Skeletal muscle cell (primary cell): Measurements from ENCODE around the gene C1QTNF3.
"Not testable (repeated sequence)": the region's sequence is repeated elsewhere in the genome, so short reads cannot be mapped to it uniquely, and the experiment has no call there.

Source experiments
- DNase-seq: peaks from one replicate; pipeline ENCODE4 v3.0.0-alpha.2; 2010; ENCODE audit warnings: low read depth
- H3K4me3 ChIP-seq: 2 replicates; pipeline ENCODE4 v1.5.1; 2011; ENCODE audit warnings: low read depth, mild to moderate bottlenecking, control low read depth, low read length, moderate library complexity

C1QTNF3 gene

DNA sequence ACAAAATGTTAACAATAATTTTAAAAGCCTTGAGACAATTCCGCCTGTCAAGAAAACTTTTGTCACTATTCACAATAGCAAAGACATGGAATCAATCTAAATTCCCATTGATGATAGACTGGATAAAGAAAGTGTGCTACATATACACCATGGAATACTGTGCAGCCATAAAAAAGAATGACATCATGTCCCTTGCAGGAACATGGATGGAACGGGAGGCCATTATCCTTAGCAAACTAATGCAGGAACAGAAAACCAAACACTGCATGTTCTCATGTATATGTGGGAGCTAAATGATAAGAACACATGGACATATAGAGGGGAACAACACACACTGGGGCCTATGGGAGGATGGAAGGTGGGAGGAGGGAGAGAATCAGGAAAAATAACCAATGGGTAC lies 12.4 kb downstream of the C1QTNF3 start:
- not testable (repeated sequence) for DNase-seq, H3K4me3 ChIP-seq

DNA sequence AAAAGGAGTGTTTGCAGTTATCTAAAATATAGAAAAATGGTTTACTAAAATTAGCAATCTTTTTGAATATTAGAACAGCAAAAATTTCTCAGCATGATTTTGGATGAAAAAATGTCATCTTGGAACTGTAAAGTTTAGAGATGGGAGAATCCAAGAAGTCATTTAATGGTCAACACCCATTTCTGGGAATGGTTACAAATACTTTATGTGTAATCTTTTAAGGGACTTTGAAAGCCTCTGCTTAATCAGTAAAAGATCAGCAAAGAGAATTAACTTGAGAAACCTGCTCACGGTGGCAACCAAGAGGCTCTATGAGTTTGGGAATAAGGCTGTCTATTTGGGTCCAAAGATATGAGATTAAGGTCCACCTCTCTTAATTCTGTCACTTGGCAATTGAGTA lies 13.0 kb downstream of the C1QTNF3 start:
- DNase-seq, result no peak
- H3K4me3 ChIP-seq, result no peak overlapping the region

DNA sequence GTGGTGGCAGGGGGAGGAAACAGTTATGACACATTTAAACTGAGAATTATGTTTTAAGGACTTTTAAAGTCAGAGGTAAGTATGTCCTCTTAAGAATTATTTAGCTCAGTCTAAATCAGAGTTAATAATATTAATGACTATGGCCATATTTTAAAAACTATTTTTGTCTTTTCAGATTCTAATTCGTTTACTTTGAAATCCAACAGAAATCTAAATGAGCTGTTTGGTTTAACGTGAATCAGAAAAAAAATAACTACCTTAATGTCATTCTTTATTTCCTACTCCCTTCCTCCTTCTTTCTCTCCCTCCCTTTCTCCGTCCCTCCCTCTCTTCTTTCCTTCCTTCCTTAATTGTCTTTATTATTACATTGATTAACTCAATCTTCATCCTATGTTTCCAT lies 14.7 kb downstream of the C1QTNF3 start:
- DNase-seq, result no peak
- no peak overlapping the region for H3K4me3 ChIP-seq

DNA sequence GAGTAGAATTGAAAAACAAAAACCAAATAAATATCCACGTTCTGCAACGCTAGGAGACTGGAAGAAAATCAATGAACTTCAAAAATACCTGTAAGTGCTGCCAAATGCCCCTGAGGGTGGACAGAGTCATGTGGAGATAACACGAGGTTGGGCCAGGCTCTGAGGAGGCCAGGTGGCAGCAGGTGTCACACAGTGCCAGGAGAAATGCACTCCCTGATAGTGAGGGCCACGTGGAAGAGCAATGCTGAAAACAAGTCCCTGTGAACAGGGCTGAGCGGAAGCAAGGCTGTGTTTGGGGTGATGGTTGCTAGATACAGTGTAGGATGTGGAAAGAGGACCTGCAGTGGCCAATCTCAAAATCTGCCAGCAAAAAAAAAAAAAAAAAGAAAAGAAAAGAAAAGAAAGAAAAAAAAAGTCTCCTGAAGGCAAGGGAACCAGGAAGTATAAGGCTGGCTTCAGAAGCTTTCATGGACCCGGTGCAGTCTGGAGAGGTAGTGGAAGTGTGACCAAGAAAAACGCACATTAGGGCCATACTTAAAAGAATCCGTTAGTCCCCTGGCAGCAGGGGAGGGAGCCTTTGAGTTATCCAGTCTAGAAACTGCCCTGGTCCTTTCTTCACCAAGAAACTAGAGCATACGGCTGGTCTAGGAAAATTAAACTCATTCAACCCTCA lies 16.8 kb downstream of the C1QTNF3 start:
- DNase-seq, result no peak
- H3K4me3 ChIP-seq, result no peak overlapping the region

DNA sequence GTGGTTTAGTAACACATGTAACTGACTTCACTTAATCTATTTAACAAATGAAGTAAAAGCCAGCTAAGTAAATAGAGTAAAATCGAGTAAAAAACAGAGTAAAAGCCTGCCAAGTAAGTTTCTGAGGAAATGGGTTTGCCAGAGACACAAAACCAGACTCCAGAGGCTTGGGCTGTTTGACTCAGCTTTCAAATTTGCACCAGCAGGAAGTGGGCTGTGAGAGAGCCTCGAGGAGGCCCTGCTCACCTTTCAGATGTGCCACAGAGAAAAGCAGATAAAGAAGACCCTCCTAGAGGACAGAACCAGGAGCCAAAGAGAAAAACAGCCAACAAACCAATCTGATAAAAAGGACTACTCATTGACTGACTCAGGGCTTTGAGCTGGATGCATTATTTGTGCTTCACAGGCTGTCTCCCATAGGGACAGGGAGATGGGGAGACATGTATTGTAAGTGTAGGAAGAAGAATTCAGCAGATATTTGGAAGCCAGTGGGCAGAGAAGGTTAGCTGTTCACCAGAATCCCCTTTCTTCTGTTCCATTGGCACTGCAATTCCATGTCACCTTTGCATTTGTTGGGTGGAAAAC lies 20.8 kb downstream of the C1QTNF3 start:
- H3K4me3 ChIP-seq, result no peak overlapping the region
- DNase-seq, result no peak

DNA sequence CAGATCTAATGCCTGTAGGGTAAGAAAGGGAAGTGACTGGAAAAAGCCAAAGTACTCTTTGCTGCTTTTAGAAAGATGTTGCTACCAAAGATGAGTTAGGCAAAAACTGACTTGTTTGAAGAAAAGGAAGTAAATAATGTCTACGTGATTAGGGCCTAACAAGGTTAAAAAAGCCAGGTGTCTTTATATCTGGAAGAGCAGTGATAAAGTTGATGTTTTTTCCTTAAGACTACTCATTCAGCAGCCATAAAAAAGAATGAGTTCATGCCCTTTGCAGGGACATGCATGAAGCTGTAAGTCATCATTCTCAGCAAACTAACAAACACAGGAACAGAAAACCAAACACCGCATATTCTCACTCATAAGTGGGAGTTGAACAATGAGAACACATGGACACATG lies 21.7 kb downstream of the C1QTNF3 start:
- no peak for DNase-seq
- no peak overlapping the region for H3K4me3 ChIP-seq

DNA sequence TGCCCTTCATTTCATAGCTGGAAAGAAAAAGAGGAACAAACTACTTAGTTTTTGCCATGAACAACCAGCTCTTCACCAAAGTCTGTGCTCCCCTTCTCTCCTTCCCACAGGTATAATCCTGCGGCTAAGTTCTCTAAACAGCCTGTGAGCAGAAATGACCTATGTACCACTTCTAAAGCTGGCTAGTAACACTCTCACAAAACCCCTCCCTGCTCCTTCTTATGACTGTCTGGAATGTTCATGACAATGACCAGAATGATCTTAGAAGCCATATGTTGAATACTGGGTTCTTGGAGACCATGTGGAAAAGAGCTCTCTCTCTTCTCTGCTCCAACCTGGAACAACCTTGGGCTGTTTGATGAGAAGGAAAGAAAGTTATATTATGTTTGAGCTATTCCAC lies 22.3 kb downstream of the C1QTNF3 start:
- DNase-seq, result no peak
- no peak overlapping the region for H3K4me3 ChIP-seq

DNA sequence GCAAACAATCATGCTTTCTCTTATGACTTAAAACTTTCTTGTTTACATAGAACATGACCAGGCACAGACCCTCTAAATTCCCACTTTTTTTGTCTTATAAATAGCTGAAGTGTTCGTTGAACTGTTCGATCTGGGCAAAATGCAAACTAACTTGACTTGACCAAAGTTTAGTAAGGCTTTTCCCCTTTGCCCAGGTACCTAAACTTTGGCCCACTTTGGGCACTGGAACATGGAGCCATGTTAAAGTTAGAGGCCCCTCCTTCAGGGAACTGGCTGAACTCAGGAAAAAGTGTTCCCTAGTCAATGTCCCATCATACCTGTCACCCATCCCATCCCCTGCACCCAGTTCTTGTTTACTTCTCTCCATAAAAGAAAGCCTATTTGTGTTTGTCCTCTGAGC lies 25.8 kb downstream of the C1QTNF3 start:
- no peak overlapping the region for H3K4me3 ChIP-seq
- DNase-seq, result no peak

DNA sequence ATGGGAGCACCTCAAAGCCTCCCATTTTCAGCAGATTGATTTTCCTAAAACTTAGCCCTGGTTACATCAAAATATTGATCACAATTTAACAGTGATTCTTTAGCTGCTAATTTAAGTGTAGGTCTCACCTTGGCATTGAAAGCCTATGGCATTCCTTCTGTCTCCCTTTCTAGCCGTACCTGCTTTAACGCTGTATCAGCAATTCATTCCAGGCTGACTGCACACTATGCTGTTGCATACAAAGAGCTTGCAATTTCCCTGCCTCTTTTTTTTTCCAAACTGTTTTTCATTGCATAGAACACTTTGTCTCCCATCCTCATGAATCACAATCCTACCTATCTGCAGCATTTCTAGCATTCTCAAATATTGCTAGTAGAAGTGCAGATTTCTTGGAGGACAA lies 26.3 kb downstream of the C1QTNF3 start:
- no peak for DNase-seq
- no peak overlapping the region for H3K4me3 ChIP-seq

DNA sequence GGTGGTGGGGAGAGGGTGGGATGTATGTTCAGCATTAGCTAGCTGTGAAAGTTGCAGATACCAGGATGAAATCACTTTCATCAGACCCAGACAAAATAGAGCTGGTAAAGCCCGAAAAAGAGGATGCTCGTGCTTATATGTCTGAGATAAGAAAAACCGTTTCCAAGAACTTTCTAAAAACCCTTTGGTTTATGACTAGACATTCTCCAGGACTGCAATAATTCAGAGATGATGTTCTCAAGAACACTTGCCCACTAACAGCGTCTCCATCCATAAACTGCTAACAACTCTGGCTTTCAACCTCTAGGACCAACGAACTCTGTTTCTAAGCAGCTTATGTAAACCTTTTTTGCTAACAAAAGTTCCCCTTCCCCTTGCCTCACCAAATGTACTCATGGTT lies 26.8 kb downstream of the C1QTNF3 start:
- no peak overlapping the region for H3K4me3 ChIP-seq
- DNase-seq, result no peak

DNA sequence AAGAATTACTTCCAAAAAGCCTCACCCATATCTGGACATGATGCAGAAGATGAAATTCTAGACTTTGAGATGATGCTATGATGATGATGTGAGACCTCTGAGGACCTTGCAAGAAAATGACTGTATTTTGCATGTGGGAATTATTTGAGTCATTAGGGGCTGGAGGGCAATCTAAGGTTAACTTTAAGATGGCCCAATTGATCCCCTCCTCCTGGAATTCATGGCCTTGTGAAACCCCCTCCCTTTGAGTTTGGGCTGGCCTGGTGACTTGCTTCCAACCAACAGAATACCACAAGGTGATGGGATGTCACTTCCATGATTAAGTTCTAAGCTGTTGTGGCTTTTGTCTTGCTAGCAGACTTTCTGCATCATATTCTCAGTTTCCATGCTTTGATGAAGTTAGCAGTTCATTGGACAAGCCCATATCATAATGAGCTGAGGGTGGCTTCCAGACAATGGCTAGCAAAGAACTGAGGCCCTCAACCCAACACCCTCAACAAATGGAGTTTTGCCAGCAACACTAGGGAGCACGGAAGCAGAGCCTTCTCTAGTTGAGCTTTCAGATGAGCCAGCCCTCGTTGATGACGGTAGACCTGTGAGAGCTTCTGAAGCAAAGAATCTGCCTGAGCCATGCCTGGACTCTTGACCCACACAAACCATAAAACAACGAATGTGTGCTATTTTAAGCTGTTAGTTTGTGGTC lies 27.7 kb downstream of the C1QTNF3 start:
- no peak overlapping the region for H3K4me3 ChIP-seq
- no peak for DNase-seq

DNA sequence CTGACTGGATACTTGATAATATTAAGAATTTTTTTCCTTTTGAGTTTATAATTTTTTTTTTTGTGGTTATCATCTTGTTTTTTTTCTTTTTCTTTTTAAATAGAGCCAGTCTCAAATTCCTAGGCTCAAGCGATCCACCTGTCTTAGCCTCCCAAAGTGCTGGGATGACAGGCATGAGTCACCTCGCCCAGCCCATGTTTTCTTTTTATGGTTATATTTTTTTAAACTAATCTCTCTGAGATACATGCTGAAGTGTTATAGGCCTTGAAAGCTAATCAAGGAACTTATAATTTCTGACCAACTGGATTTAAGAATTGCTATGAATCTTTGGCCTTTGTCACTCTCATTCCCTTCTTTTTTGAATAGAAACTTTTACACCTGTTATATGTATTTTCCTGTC lies 28.4 kb downstream of the C1QTNF3 start:
- H3K4me3 ChIP-seq, result no peak overlapping the region
- DNase-seq, result no peak

DNA sequence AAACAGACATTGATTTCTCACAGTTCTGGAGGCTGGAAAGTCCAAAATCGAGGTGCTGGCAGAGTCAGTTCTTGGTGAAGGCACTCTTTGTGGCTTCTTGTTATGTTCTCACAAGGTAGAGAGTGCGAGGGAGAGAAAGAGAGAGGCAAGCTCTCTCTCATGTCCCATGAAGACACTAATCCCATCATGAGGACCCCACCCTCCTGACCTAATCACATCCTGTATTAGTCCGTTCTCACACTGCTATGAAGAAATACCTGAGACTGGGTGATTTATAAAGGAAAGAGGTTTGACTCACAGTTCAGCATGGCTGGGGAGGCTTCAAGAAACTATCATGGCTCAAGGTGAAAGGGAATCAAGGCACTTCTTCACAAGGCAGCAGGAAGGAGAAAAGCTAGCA lies 29.5 kb downstream of the C1QTNF3 start:
- no peak overlapping the region for H3K4me3 ChIP-seq
- DNase-seq, result no peak

DNA sequence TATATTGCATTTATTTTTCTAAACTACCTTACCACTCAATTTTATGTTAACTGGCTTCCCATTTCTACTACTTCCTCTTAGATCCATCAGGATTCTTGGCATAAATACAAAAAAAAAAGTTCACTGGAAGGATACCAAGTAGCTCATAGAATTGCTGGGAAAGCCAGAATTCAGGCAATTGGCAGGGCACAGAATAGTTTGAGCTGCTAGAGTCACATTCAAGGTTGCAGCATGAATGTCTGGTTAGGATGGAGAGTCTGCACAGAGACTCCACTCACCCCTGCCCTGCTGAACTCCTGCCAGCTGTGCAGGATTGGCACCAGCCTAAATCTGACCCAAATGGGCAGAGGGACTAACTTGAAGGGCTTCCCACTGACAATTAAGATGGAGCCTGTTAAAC lies 30.2 kb downstream of the C1QTNF3 start:
- DNase-seq, result no peak
- H3K4me3 ChIP-seq, result no peak overlapping the region

DNA sequence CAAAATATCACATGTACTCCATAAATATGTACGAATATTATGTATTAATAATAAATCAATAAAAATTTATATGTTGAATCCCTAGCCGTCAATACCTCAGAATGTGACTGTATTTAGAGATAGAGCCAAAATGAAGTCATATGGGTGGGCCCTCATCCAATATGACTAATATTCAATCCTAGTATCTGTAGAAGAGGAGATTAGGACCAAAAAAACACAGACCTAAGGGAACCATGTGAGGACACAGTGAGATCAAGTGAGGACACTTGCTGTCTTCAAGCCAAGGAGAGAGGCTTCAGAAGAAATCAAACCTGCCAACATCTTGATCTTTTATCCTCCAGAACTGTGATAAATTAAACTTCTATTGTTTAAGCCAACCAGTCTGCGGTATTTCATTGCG lies 31.5 kb downstream of the C1QTNF3 start:
- H3K4me3 ChIP-seq, result no peak overlapping the region
- no peak for DNase-seq

DNA sequence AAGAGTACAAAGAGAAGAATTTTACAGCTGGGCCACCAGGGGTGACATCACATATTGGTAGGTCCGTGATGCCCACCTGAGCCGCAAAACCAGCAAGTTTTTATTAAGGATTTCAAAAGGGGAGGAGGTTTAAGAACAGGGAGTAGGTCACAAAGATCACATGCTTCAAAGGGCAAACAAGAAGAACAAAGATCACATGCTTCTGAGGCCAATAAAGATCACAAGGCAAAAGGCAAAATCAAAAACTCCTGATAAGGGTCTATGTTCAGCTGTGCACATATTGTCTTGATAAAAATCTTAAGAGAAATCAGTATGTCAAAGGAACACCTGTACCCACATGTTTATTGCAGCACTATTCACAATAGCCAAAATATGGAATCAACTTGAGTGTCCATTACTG lies 32.9 kb downstream of the C1QTNF3 start:
- DNase-seq, H3K4me3 ChIP-seq: not testable (repeated sequence)

DNA sequence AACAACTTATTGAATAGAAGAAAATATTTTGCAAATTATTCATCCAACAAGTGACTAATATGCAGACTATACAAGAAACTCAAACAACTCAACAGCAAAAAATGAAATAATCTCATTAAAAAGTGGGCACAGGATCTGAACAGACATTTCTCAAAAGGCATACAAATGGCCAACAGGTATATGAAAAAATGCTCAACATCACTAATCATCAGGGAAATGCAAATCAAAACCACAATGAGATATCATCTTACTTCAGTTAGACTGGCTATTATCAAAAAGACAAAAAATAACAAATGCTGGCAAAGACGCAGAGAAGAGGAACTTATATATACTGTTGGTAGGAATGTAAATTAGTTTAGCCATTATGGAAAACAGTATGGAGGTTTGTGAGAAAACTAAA lies 33.4 kb downstream of the C1QTNF3 start:
- H3K4me3 ChIP-seq, result no peak overlapping the region
- DNase-seq, result no peak

DNA sequence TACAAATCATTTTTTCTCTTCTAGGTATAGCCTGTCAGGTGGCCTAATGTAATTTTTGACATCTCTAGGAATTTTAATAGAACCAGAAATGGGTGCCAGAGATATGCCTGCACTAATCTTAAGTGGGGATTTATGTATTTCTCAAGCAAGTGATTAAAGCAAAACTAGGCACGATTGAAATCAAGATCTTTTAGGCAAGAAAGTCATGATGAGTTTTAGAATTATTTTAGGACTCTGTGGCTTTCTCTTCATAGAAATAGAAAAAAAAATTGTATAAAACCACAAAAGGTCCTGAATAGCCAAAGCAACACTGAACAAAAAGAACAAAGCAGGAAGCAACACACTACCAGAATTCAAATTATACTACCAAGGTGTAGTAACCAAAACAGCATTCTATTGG lies 34.2 kb downstream of the C1QTNF3 start:
- peak overlapping the region; percentile 68 for H3K4me3 ChIP-seq
- no peak for DNase-seq

DNA sequence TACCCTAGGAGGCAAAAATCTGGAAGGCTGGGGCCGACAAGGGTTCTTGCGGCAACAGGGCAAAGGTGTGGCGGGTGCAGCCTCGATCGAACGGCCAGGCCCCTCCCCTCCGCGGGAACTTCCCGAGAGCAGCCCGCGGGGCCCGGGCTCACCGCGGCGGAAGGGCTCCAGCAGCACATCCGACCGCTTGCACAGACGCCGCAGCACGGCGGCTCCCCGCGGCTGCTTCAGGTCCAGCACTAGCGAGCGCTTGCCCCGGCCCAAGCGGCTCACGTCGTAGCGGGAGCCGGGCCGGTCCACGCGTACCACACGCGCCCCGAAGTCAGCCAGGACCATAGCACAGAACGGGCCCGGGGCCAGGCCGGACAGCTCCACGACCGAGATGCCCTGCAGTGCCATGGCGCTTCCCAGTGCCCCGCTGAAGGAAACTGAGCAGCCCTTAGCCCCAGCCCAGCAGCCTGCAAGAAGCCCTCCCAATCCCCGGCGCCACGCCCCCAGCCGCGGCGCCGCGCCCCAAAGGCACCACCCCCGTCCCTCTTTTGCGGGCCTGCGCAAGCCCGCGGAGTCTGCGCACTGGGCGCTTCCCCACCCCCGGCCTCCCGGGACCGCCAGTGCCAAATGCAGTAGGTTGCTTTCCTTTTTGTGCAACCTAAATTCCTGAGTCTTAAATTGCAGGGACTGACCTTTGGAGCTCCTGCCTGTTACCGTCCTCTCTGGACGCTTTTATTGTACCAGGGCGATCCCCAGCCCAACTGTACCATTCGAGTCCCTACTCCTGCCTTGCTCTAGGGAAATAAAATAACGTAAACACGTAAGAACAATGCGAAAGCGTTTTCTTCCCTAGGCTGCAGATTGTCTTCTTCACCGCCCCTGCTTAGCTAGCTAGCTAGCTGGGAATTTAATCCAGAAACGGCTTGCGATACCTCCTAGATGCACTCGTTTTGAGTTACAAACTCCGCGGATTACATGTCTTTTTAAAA lies 35.1 kb downstream of the C1QTNF3 start, which contains the start of gene AMACR:
TSS of gene AMACR (minus strand) at position 430 of the 980 bp plus-strand sequence. CDS start at position 399, 31 bp downstream.
- peak; percentile 89 for DNase-seq
- peak within 1 kb of the TSS; percentile 68 for H3K4me3 ChIP-seq

DNA sequence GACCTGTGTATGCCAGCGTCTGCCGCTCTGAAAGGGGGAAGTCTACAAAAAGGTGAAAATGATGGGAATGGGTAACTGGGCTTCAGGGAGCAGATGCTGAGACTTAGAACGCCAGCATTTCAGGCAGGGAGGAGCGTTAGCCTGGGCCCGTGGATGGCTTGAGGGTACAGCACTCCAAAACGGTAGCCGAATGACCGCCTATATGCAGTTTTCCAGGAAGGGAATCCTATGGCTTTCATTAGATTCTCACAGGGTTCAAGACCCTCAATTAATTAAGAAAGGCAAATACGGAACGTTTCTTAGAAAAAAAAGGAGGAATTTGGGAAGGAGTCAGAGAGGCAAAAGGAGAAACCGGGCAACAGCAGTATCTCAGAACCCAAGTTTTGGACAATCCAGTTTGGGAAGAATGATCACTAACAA lies 35.8 kb downstream of the C1QTNF3 start:
- no peak for DNase-seq

More for the DNA sequence above, 35.8 kb downstream of the C1QTNF3 start:
- peak overlapping the region; percentile 68 for H3K4me3 ChIP-seq
